A673 (cell line): ENCODE measurements around the gene PCNX1. TPM values are rescaled to one million over a fixed set of nuclear protein-coding genes. Genes with fewer than 3 reads are reported as not detected.

Experiments
- BruUV-seq: library from RNA; stranded (reverse); fragments of 400-500 nt; replicated peaks from 2 replicates; lab custom pipeline; 2021; lab: Mats Ljungman, UMichigan
- CTCF ChIA-PET: fragments of 300-600 bp; sonication (Branson Sonifier 250); formaldehyde crosslinking; loops from one replicate; lab custom pipeline; 2022; ENCODE audit warnings: antibody characterized with exemption; lab: Charles Lee
- POLR2A ChIA-PET: fragments of 300-600 bp; sonication (Branson Sonifier 250); formaldehyde crosslinking; loops from one replicate; lab custom pipeline; 2022; ENCODE audit warnings: antibody characterized with exemption; ENCODE audit not compliant: low non-redundant PET; lab: Charles Lee
- DNase-seq: peaks from one replicate; pipeline ENCODE4 v3.0.0-alpha.2; 2015; ENCODE audit warnings: low spot score
- H3K27ac ChIP-seq: fragments of 200-600 bp; sonication (generic); 2 replicates; pipeline ENCODE4 v1.5.1; 2016; ENCODE audit warnings: mixed run types, low read depth, mild to moderate bottlenecking, mixed read lengths, antibody characterized with exemption, low read length; ENCODE audit not compliant: poor library complexity, severe bottlenecking
- H3K27me3 ChIP-seq: fragments of 200-600 bp; sonication (generic); replicated peaks from 2 replicates; pipeline ENCODE4 v1.6.1; 2017; ENCODE audit warnings: mixed run types, low read depth, mild to moderate bottlenecking, mixed read lengths, antibody characterized with exemption, low read length; ENCODE audit not compliant: insufficient read depth, poor library complexity
- H3K36me3 ChIP-seq: fragments of 200-600 bp; sonication (generic); 2 replicates; pipeline ENCODE4 v1.6.1; 2016; ENCODE audit warnings: mixed run types, mild to moderate bottlenecking, mixed read lengths, antibody characterized with exemption, low read length; ENCODE audit not compliant: insufficient read depth, poor library complexity, severe bottlenecking
- H3K4me1 ChIP-seq: fragments of 200-600 bp; sonication (generic); 2 replicates; pipeline ENCODE4 v1.6.1; 2017; ENCODE audit warnings: mixed run types, mild to moderate bottlenecking, mixed read lengths, antibody characterized with exemption, low read length; ENCODE audit not compliant: insufficient read depth, poor library complexity, severe bottlenecking
- H3K4me3 ChIP-seq: fragments of 200-600 bp; sonication (generic); 2 replicates; pipeline ENCODE4 v1.5.1; 2016; ENCODE audit warnings: low read depth, mixed run types, mild to moderate bottlenecking, mixed read lengths, low read length; ENCODE audit not compliant: poor library complexity, severe bottlenecking
- H3K9me3 ChIP-seq: fragments of 200-600 bp; sonication (generic); 2 replicates; pipeline ENCODE4 v1.6.1; 2016; ENCODE audit warnings: mixed run types, low read depth, mild to moderate bottlenecking, mixed read lengths, antibody characterized with exemption, low read length; ENCODE audit not compliant: poor library complexity, severe bottlenecking
- EZH2 ChIP-seq: fragments of 200-600 bp; sonication (generic); IDR thresholded peaks from 2 replicates; pipeline ENCODE4 v1.6.1; 2017; ENCODE audit warnings: borderline replicate concordance, low read depth, mild to moderate bottlenecking, mixed read lengths, antibody characterized with exemption, low read length; ENCODE audit not compliant: poor library complexity, severe bottlenecking
- intact Hi-C: fragments of 100-400 bp; cut with micrococcal nuclease; formaldehyde crosslinking; loops from one replicate; pipeline ENCODE4 v1.10.0; 2022; ENCODE audit not compliant: unreplicated experiment
- total RNA-seq: library from RNA; stranded (reverse); gene quantifications from 2 replicates; pipeline ENCODE4 v1.2.3, GENCODE V29; 2021
- TF ChIP-seq, protein P1 (sequence below): fragments of 300-800, 200-600 bp; sonication (generic); conservative IDR thresholded peaks from 2 replicates; pipeline ENCODE4 v1.5.1; 2017; ENCODE audit warnings: low read depth, mild to moderate bottlenecking, antibody characterized with exemption, low read length, moderate library complexity, mixed read lengths

PCNX1 gene
- total RNA-seq, 1 experiment from 2014 or later = 60.7 TPM

DNA sequence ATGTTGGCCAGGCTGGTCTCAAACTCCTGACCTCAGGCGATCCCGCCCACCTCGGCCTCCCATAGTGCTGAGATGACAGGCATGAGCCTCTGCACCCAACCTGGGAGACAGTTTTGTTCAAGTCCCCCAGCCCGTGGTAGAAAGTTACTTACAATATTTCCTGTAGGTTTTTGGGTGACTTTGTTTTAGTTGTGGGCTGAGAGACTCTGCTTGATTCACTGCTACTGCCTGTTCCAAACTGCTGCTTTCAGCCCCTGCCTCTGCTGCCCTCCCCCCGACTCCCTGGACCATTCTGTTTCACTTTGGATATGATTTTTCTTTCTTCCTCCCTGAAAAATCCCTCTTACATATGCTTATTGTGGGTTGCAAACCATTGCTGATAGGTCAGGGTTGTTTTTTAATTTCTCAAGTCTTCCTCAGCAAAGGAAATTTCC is 13.4 kb upstream of the PCNX1 start:
- Histone ChIP-seq H3K4me3 (no peak overlapping the region), H3K36me3 (no peaks in the 10 kb centered on the region), H3K9me3 (no peaks in the 10 kb centered on the region), H3K27ac (no peak overlapping the region), H3K27me3 (no peaks in the 10 kb centered on the region), H3K4me1 (peaks cover 29% of the 10 kb centered on the region)
- CTCF ChIA-PET = no interaction called here
- TF ChIP-seq, protein P1, sequence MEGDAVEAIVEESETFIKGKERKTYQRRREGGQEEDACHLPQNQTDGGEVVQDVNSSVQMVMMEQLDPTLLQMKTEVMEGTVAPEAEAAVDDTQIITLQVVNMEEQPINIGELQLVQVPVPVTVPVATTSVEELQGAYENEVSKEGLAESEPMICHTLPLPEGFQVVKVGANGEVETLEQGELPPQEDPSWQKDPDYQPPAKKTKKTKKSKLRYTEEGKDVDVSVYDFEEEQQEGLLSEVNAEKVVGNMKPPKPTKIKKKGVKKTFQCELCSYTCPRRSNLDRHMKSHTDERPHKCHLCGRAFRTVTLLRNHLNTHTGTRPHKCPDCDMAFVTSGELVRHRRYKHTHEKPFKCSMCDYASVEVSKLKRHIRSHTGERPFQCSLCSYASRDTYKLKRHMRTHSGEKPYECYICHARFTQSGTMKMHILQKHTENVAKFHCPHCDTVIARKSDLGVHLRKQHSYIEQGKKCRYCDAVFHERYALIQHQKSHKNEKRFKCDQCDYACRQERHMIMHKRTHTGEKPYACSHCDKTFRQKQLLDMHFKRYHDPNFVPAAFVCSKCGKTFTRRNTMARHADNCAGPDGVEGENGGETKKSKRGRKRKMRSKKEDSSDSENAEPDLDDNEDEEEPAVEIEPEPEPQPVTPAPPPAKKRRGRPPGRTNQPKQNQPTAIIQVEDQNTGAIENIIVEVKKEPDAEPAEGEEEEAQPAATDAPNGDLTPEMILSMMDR = no peak
- TF ChIP-seq EZH2 = no peak
- no TSS peak for BruUV-seq
- POLR2A ChIA-PET = no interaction called here
- DNase-seq = no peak
- intact Hi-C loops = no loop called here

DNA sequence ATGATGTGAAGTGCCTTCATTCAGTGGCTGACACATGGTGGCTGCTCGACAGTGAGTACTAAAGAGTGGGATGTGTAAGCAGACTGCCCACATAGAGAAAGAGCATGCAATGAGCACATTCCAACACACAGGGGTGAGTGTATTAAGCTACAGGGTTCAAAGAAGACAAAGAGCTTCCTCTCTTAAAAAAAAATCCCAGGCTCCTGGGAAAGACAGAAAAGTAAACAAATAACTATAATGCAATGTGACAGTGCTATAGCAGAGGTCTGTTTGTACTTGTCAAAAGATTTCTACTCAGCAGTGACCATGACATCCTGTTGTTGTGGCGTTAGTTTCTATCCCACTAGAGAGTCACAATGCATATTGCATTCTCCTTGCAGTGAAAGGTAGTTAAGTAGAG is 12.4 kb upstream of the PCNX1 start:
- no peak overlapping the region for H3K4me3 ChIP-seq
- no peaks in the 10 kb centered on the region for H3K36me3 ChIP-seq
- H3K27me3 ChIP-seq = no peaks in the 10 kb centered on the region
- ChIA-PET CTCF (no interaction called here), POLR2A (no interaction called here)
- H3K4me1 ChIP-seq = peaks cover 24% of the 10 kb centered on the region
- no peaks in the 10 kb centered on the region for H3K9me3 ChIP-seq
- DNase-seq = no peak
- H3K27ac ChIP-seq = no peak overlapping the region
- intact Hi-C loops = no loop called here
- no peak for TF ChIP-seq EZH2
- TF ChIP-seq, protein P1 = no peak
- BruUV-seq = no TSS peak

DNA sequence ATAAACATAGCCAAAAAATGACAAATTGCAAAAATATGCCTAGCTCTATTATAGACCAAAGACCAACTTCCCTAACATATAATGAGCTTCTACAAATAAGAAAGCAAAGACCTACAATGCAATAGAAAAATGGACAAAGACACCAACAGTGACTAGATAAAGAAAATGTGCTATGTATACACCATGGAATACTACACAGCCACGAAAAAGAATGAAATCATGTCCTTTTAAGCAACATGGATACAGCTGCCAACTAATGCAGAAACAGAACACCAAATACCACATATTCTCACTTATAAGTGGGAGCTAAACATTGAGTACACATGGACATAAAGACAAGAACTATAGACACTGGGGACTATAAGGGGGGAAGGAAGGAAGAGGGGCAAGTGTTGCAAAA is 10.9 kb upstream of the PCNX1 start:
- no peak for DNase-seq
- ChIA-PET CTCF (no interaction called here), POLR2A (no interaction called here)
- Histone ChIP-seq H3K9me3 (no peaks in the 10 kb centered on the region), H3K4me1 (peaks cover 17% of the 10 kb centered on the region), H3K27ac (no peak overlapping the region), H3K36me3 (no peaks in the 10 kb centered on the region), H3K4me3 (no peak overlapping the region), H3K27me3 (no peaks in the 10 kb centered on the region)
- no TSS peak for BruUV-seq
- intact Hi-C loops = no loop called here
- TF ChIP-seq EZH2 = no peak
- TF ChIP-seq, protein P1 = no peak
